IMR-90 (cell line): ENCODE results near the gene COL4A1. TPM values are rescaled to one million over a fixed set of nuclear protein-coding genes. Genes with fewer than 3 reads are reported as not detected.

Experiments
- ATAC-seq: fragments of 200-7000 bp; cut with Tn5 transposase; 2 replicates; pipeline ENCODE4 v1.9.1; 2020; ENCODE audit warnings: low read depth, mild to moderate bottlenecking, moderate library complexity
- BruUV-seq: library from RNA; stranded (reverse); fragments of 400-500 nt; replicated peaks from 2 replicates; lab custom pipeline; 2021; lab: Mats Ljungman, UMichigan
- CTCF ChIA-PET: fragments of 300-600 bp; formaldehyde crosslinking; extraction: SDS; loops from one replicate; lab custom pipeline; 2021; ENCODE audit warnings: antibody characterized with exemption; lab: Yijun Ruan, JAX
- POLR2A ChIA-PET: fragments of 300-600 bp; sonication (Branson Sonifier 250); formaldehyde crosslinking; loops from one replicate; lab custom pipeline; 2022; ENCODE audit warnings: antibody characterized with exemption; ENCODE audit not compliant: unreplicated experiment; lab: Charles Lee
- DNase-seq: peaks from one replicate; pipeline ENCODE4 v3.0.0; 2013
- H2AFZ ChIP-seq: replicated peaks from 2 replicates; pipeline ENCODE3; 2013; ENCODE audit warnings: low read length, mild to moderate bottlenecking; ENCODE audit not compliant: poor library complexity
- H2AK5ac ChIP-seq: 2 replicates; pipeline ENCODE4 v1.6.1; 2013; ENCODE audit warnings: low read depth, low read length, inconsistent platforms
- H2AK9ac ChIP-seq: replicated peaks from 2 replicates; pipeline ENCODE3; 2013; ENCODE audit warnings: mild to moderate bottlenecking, low read depth, low read length, moderate library complexity; ENCODE audit not compliant: poor library complexity
- H2BK120ac ChIP-seq: 2 replicates; pipeline ENCODE4 v1.6.1; 2013; ENCODE audit warnings: low read depth, low read length, inconsistent platforms
- H2BK15ac ChIP-seq: 3 replicates; pipeline ENCODE4 v1.6.1; 2013; ENCODE audit warnings: low read depth, low read length, inconsistent platforms
- H2BK20ac ChIP-seq: 2 replicates; pipeline ENCODE4 v1.6.1; 2013; ENCODE audit warnings: low read depth, mild to moderate bottlenecking, inconsistent platforms, low read length, moderate library complexity
- H2BK5ac ChIP-seq: 2 replicates; pipeline ENCODE4 v1.6.1; 2013; ENCODE audit warnings: mild to moderate bottlenecking, low read depth, low read length, inconsistent platforms; ENCODE audit not compliant: poor library complexity, severe bottlenecking
- H3K14ac ChIP-seq: replicated peaks from 2 replicates; pipeline ENCODE4 v1.6.1; 2013; ENCODE audit warnings: low read depth, low read length, inconsistent platforms
- H3K18ac ChIP-seq: 2 replicates; pipeline ENCODE4 v1.6.1; 2013; ENCODE audit warnings: low read depth, low read length, control low read depth
- H3K23ac ChIP-seq: 2 replicates; pipeline ENCODE4 v1.6.1; 2013; ENCODE audit warnings: low read depth, low read length, inconsistent platforms
- H3K27ac ChIP-seq: 2 replicates; pipeline ENCODE4 v1.5.1; 2013; ENCODE audit warnings: mild to moderate bottlenecking, control low read depth, low read length; ENCODE audit not compliant: insufficient read depth
- H3K27me3 ChIP-seq: 2 replicates; pipeline ENCODE4 v1.6.1; 2013; ENCODE audit warnings: low read length; ENCODE audit not compliant: control insufficient read depth, insufficient read depth
- H3K36me3 ChIP-seq: 2 replicates; pipeline ENCODE4 v1.6.1; 2013; ENCODE audit warnings: low read length, mixed read lengths; ENCODE audit not compliant: control insufficient read depth, insufficient read depth
- H3K4ac ChIP-seq: 2 replicates; pipeline ENCODE4 v1.6.1; 2013; ENCODE audit warnings: low read depth, low read length, inconsistent platforms
- H3K4me1 ChIP-seq: 2 replicates; pipeline ENCODE4 v1.6.1; 2013; ENCODE audit warnings: low read length, mixed read lengths; ENCODE audit not compliant: control insufficient read depth, insufficient read depth
- H3K4me2 ChIP-seq: 2 replicates; pipeline ENCODE4 v1.6.1; 2013; ENCODE audit warnings: low read depth, mild to moderate bottlenecking, control low read depth, low read length, moderate library complexity
- H3K4me3 ChIP-seq: 2 replicates; pipeline ENCODE4 v1.5.1; 2013; ENCODE audit warnings: low read depth, mild to moderate bottlenecking, control low read depth, low read length, moderate library complexity; ENCODE audit not compliant: insufficient read depth
- H3K56ac ChIP-seq: 2 replicates; pipeline ENCODE4 v1.6.1; 2013; ENCODE audit warnings: low read length, inconsistent platforms; ENCODE audit not compliant: insufficient read depth; ENCODE audit errors: extremely low read depth
- H3K79me1 ChIP-seq, 2 experiments: 2 replicates each; pipeline ENCODE4 v1.6.1; 2013; ENCODE audit warnings: low read length in 2 of 2, inconsistent platforms in 1 of 2, low read depth in 1 of 2
- H3K9ac ChIP-seq: 2 replicates; pipeline ENCODE4 v1.6.1; 2013; ENCODE audit warnings: low read depth, low read length, control low read depth
- H3K9me1 ChIP-seq: 2 replicates; pipeline ENCODE4 v1.6.1; 2013; ENCODE audit warnings: low read length, inconsistent platforms; ENCODE audit not compliant: insufficient read depth
- H3K9me3 ChIP-seq: 2 replicates; pipeline ENCODE4 v1.6.1; 2013; ENCODE audit warnings: low read length; ENCODE audit not compliant: control insufficient read depth, insufficient read depth
- H4K20me1 ChIP-seq: 2 replicates; pipeline ENCODE4 v1.6.1; 2013; ENCODE audit warnings: low read length, inconsistent platforms; ENCODE audit not compliant: insufficient read depth
- H4K5ac ChIP-seq: 2 replicates; pipeline ENCODE4 v1.6.1; 2013; ENCODE audit warnings: mild to moderate bottlenecking, low read depth, low read length, control low read depth
- H4K8ac ChIP-seq, 2 experiments: 2 replicates each; pipeline ENCODE4 v1.6.1; 2013; ENCODE audit warnings: low read depth in 2 of 2, low read length in 2 of 2, control low read depth in 1 of 2, inconsistent platforms in 1 of 2
- H4K91ac ChIP-seq: 2 replicates; pipeline ENCODE4 v1.6.1; 2013; ENCODE audit warnings: low read depth, low read length, inconsistent platforms; ENCODE audit not compliant: insufficient read depth
- BHLHE40 ChIP-seq: fragments of 150-350 bp; IDR thresholded peaks from 2 replicates; pipeline ENCODE4 v1.6.1; 2016; ENCODE audit warnings: mild to moderate bottlenecking, low read depth, low read length
- CEBPB ChIP-seq: IDR thresholded peaks from 2 replicates; pipeline ENCODE4 v1.6.1; 2012; ENCODE audit warnings: low read depth, low read length, improper control_type of control experiment
- CHD1 ChIP-seq: IDR thresholded peaks from 2 replicates; pipeline ENCODE4 v1.6.1; 2012; ENCODE audit warnings: low read depth, low read length, improper control_type of control experiment
- CTCF ChIP-seq: conservative IDR thresholded peaks from 2 replicates; pipeline ENCODE4 v1.5.1; 2012; ENCODE audit warnings: mild to moderate bottlenecking, low read depth, low read length, improper control_type of control experiment
- ELK1 ChIP-seq: fragments of 150-350 bp; IDR thresholded peaks from 2 replicates; pipeline ENCODE4 v1.6.1; 2016; ENCODE audit warnings: low read depth, mild to moderate bottlenecking, low read length, moderate library complexity, borderline replicate concordance
- FOS ChIP-seq: fragments of 150-350 bp; IDR thresholded peaks from 2 replicates; pipeline ENCODE4 v1.6.1; 2016; ENCODE audit warnings: low read depth, low read length
- MAZ ChIP-seq: IDR thresholded peaks from 2 replicates; pipeline ENCODE4 v1.6.1; 2012; ENCODE audit warnings: low read depth, mild to moderate bottlenecking, low read length, improper control_type of control experiment, moderate library complexity, borderline replicate concordance
- MXI1 ChIP-seq: IDR thresholded peaks from 2 replicates; pipeline ENCODE4 v1.6.1; 2012; ENCODE audit warnings: low read depth, mild to moderate bottlenecking, low read length, moderate library complexity, borderline replicate concordance
- NFE2L2 ChIP-seq: fragments of 150-350 bp; IDR thresholded peaks from 2 replicates; pipeline ENCODE4 v1.6.1; 2016; ENCODE audit warnings: low read depth, mild to moderate bottlenecking, low read length
- POLR2A ChIP-seq: IDR thresholded peaks from 2 replicates; pipeline ENCODE4 v1.6.1; 2012; ENCODE audit warnings: mild to moderate bottlenecking, low read depth, low read length
- RAD21 ChIP-seq: IDR thresholded peaks from 2 replicates; pipeline ENCODE4 v1.6.1; 2012; ENCODE audit warnings: low read length, improper control_type of control experiment
- RCOR1 ChIP-seq: IDR thresholded peaks from 2 replicates; pipeline ENCODE4 v1.6.1; 2012; ENCODE audit warnings: mild to moderate bottlenecking, low read length, improper control_type of control experiment; ENCODE audit not compliant: insufficient replicate concordance
- USF2 ChIP-seq: fragments of 150-350 bp; IDR thresholded peaks from 2 replicates; pipeline ENCODE4 v1.6.1; 2017; ENCODE audit warnings: mild to moderate bottlenecking, antibody characterized with exemption, low read length, low read depth
- WGBS, 2 experiments: methylation state at CpG; one replicate each; pipeline versions ENCODE4 v1.1.5 to v1.1.7; 2013; ENCODE audit warnings: missing lambda C conversion rate in 2 of 2; ENCODE audit not compliant: insufficient read length in 1 of 2; ENCODE audit errors: extremely low coverage in 2 of 2; 5-methylcytosine and 5-hydroxymethylcytosine counted together
- dilution Hi-C: fragments of 300-500 bp; cut with HindIII; formaldehyde crosslinking; loops from one replicate; pipeline ENCODE4 v1.14.3; 2018; ENCODE audit warnings: low sequenced_read_pairs; ENCODE audit not compliant: unreplicated experiment
- in situ Hi-C: fragments of 300-500 bp; cut with MboI; formaldehyde crosslinking; loops from 3 replicates; pipeline ENCODE4 v1.14.3; 2019; ENCODE audit warnings: low sequenced_read_pairs, inconsistent platforms, mixed read lengths
- intact Hi-C: fragments of 100-400 bp; cut with micrococcal nuclease; formaldehyde crosslinking; loops from 2 replicates; pipeline ENCODE4 v1.10.0; 2022
- polyA plus RNA-seq, 3 experiments: library from polyadenylated mRNA; depleted of rRNA; stranded (reverse); fragments of >200 nt; gene quantifications; 2 replicates each; pipeline ENCODE4 v1.2.3, GENCODE V29; 2012; ENCODE audit warnings: low replicate concordance in 1 of 3
- total RNA-seq: library from RNA; depleted of rRNA; stranded (reverse); fragments of >200 nt; gene quantifications from 2 replicates; pipeline ENCODE4 v1.2.3, GENCODE V29; 2012

Gene COL4A1
- total and polyA plus RNA-seq, 2 of the 4 experiments (the other 2 are of a cell fraction) = 230 to 337 TPM

- no TSS peak for BruUV-seq
Measured at GRCh38 chr13:110349239-110349638, 42.3 kb upstream of the COL4A1 start.

More at GRCh38 chr13:110349239-110349638, 42.3 kb upstream of the COL4A1 start:
- intact Hi-C loops (no loop called here), in situ Hi-C loops (no loop called here), dilution Hi-C loops (no loop called here)
- H3K27ac ChIP-seq = no peak overlapping the region
- no peak overlapping the region for H3K9ac ChIP-seq
- 0 out of 4 replicates have a peak overlapping the region, but pooled peaks of 1 of the 2 experiments have one; percentile 47 for H4K8ac ChIP-seq
- H3K4me3 ChIP-seq = no peak overlapping the region
- H4K20me1 ChIP-seq = peaks cover 61% of the 10 kb centered on the region
- TF ChIP-seq USF2 (no peak), CHD1 (no peak), MXI1 (no peak), NFE2L2 (no peak), RCOR1 (no peak), ELK1 (no peak), POLR2A (no peak), FOS (no peak), CEBPB (no peak), BHLHE40 (no peak), RAD21 (no peak), CTCF (no peak), MAZ (no peak)
- H3K9me3 ChIP-seq = no peaks in the 10 kb centered on the region
- POLR2A ChIA-PET = no interaction called here
- no peak overlapping the region for H2AFZ ChIP-seq
- no peak overlapping the region for H3K18ac ChIP-seq
- H3K23ac ChIP-seq = peak overlapping the region; percentile 1; the same call in 1 of the 2 replicates
- H3K4me2 ChIP-seq = no peak overlapping the region
- H3K4ac ChIP-seq = peak overlapping the region; percentile 31; the same call in 1 of the 2 replicates
- H3K9me1 ChIP-seq = peaks cover 62% of the 10 kb centered on the region
- peaks cover 27% of the 10 kb centered on the region for H3K36me3 ChIP-seq
- peaks cover 50 to 97% of the 10 kb centered on the region in 2 experiments for H3K79me1 ChIP-seq
- H2BK20ac ChIP-seq = no peak overlapping the region
- no peak overlapping the region for H4K91ac ChIP-seq
- H2BK120ac ChIP-seq = 0 out of 2 replicates have a peak overlapping the region, but pooled peaks have one; percentile 47
- H2AK5ac ChIP-seq = peak overlapping the region; percentile 60; the same call in 1 of the 2 replicates
- peak overlapping the region; percentile 69; the same call in 1 of the 3 replicates for H2BK15ac ChIP-seq
- WGBS, 2 experiments = 100% methylated on average over 2 of the region's 5 CpGs; no CpG with 5 or more reads in 1 of the 2 experiments
- no peak overlapping the region for H2AK9ac ChIP-seq
- DNase-seq (no peak), ATAC-seq (no peak)
- no peak overlapping the region for H4K5ac ChIP-seq
- H3K27me3 ChIP-seq = no peaks in the 10 kb centered on the region
- peaks cover 23% of the 10 kb centered on the region for H3K4me1 ChIP-seq
- H3K14ac ChIP-seq = no peak overlapping the region; the same call in 1 of the 2 replicates
- no peak overlapping the region for H3K56ac ChIP-seq
- CTCF ChIA-PET = no interaction called here
- H2BK5ac ChIP-seq = no peak overlapping the region
